ENCODE data around the gene NMNAT3.
"Not testable (repeated sequence)": the region's sequence is repeated elsewhere in the genome, so short reads cannot be mapped to it uniquely, and the experiment has no call there.

The NMNAT3 gene

DNA sequence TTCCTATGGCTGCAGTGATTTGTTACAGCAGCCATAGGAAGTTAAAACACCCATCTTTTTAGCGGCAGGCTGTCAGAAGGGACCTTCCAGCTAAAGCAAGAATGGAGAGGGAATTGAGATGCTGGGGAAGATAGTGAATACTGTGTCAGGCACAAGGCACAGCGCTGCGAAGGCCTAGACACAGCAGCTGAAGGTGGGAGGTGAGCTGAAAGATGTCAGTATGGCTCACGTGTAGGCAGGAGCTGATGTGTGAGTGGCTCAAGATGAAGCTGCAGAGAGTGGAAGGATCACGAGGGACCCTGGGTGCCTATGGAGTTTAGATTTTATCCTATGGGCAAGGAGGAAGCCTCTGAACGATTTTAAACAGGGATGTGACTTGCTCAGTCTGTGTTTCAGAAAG is 44.3 kb downstream of the NMNAT3 start:
- DNase-seq: no peak

DNA sequence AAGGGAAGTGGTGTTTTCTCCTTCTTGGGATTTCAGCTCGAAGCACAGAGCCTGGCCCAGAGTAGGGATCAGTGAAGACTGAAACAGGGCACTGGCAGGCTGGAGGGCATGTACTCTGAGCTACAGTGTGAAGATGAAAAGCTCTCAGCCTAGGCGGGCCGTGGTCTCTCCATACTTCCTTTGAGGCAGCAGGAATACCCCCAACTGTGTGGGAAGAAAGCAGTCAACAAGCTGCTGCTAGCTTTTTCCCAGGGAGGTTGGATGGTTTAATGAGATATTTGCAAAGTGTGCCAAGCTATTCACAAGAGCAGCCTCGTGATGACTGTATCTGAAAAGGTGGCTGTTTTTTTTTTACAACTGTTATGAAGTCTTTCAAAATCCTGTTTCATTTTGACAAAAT is 47.2 kb downstream of the NMNAT3 start:
- no peak for DNase-seq

DNA sequence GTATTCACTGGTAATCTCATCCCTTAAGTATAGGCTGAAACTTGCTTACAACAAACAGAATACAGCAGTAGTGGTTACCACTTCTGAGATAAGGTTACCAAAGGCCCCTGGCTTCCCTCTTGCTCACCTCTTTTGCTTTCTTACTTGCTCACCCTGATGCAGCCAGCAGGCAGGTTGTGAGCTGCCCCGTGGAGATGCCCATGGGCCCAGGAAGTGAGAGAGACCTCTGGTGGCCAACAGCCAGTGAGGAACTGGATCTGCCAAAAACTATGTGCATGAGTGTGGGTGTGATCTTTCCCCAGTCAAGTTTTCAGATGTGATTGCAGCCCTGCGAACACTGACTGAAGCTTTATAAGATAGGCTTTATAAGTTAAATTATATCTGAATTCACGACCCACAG is 48.7 kb downstream of the NMNAT3 start:
- DNase-seq: no peak

DNA sequence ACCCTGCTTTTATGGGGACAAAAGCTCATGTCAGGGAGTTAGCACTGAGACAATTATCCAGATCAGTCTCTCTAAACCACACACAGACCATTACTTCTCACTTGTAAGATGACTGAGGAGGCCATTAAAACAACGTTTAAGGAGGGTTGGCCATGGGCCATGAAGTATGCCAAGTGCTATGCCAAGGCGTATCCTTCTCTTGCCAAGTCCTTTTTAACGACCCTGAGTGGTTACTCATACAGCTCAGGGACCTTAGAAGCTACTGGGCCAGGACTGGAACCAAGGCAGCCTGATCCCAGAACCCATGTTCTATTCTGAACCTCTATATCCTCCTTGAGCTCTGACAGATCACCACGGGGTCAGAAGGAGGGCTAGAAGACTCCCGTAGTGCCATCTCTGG is 50.0 kb downstream of the NMNAT3 start:
- no peak for DNase-seq

DNA sequence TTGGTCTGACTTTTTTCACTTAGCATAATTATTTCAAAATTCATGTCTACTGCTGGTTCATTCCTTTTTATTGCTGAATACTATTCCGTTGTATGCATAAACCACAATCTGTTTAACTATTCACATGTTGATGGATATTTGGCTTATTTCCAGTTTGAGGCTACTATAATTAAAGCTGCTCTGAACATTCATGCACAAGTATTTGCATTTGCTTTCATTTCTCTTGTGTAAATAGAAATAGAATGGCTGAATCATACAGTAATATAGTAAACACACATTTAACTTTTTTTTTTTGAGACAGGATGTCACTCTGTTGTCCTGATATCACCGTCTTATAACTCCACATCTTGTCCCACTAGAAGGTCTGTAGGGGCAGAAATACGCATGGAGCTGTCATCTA is 57.3 kb downstream of the NMNAT3 start:
- DNase-seq: no peak

DNA sequence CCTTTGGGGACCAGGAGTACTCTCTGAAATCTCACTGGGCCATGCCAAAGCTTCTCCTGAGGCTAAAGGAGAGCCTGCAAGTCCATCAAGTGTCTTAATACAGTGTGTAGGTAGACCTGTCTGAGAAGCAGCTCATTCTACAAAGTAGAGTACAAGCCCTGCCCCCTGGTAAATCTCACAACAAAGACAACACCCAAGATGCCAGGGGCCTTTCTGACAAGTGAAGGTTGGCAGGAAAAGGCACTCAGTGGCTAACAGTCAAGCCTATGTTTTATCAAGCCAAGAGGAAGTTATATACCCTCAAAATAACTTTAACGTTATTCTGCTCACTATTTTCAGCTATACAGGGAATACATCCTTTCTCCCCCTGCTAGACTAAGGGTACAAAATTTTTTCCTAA is 58.3 kb downstream of the NMNAT3 start:
- DNase-seq: no peak

DNA sequence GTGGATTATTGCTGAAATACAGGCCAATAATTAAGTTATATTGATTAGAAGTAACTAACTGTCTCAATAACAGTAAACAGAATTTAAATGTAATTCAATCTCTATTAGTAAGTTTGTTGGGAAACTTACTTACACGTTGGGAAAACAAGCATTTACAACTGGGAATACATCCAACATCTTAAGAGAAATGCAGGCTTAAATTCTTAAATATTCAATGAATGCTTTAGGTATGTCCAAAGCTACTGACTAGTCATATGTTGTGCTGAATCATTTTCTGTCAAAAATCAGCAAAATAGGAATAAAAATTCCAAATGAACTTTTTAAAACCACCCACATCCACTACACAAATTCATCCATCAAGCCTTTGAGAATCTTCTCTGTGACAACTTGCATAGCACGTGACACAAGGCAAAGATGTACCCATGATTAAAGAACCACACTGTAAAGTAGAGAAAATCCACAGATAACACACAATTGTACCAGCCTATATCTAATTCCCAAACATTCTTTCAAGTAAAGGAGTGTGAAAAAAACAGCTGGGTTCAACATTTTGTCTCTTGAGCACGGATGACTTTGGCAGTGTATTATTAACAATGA is 60.0 kb downstream of the NMNAT3 start:
- DNase-seq: no peak

DNA sequence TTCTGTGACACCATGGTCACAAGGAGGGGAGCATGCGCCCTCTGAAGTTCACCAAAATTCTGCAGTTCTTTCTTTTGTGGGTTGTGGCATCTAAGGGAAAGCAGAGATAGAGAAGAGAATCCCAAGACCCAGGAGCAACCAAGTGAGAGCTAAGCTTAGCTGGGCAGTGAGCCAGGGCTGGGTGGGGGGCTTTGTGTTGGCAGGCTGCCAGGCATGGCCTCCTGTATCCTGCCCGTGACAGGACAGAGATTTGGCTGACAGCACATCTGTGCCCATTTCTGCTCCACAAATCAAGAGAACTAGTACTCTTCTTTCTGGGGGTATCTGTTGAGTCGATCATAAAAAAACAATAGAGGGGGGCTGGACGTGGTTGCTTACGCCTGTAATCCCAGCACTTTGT is 66.2 kb downstream of the NMNAT3 start:
- no peak for DNase-seq

DNA sequence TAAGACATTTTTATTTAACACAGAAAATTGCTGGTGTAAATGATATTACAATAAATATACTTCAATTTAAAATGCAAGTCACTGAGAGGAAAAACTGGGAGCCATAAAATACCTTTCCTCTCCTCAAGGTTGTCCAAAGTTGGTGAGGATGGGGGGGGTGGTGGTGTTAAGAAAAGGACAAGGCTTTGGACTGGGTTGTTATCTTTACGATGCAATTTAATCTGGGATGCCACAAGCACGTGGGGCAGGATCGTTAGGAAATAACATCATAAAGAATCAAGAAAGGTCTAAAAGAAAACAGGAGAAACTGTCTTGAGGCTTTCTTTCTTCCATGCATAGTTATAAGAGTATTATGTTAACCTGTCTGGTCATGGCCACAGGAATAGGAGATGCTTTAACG is 66.9 kb downstream of the NMNAT3 start:
- no peak for DNase-seq

DNA sequence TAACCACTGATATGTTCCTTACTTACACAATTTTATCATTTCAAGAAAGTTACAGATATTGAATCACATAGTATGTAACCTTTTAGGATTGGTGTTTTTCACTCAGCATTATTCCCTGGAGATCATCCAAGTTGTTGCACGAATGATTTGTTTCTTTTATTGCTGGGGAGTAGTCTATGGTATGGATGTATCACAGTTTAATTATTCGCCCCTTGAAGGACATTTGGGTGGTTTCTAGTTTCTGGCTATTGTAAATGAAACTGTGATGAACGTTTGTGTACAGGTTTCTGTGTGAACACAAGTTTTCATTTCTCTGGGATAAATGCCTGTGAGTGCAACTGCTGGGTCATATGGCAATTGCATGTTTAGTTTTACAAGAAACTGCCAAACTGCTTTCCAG is 68.8 kb downstream of the NMNAT3 start:
- no peak for DNase-seq

DNA sequence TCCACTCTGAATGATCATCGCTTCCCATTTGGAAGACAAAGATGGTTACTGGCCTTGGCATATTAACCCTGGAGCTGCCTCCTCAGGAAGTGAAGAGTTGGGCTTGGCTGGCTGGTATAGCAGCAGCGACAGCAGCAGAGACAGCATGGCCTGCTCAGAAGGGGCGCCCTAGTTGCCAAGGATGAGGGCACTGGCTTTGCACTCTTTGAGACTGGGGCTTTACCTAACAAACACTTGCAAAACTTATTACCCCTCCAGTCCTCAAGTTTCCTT is 69.7 kb downstream of the NMNAT3 start:
- no peak for DNase-seq

DNA sequence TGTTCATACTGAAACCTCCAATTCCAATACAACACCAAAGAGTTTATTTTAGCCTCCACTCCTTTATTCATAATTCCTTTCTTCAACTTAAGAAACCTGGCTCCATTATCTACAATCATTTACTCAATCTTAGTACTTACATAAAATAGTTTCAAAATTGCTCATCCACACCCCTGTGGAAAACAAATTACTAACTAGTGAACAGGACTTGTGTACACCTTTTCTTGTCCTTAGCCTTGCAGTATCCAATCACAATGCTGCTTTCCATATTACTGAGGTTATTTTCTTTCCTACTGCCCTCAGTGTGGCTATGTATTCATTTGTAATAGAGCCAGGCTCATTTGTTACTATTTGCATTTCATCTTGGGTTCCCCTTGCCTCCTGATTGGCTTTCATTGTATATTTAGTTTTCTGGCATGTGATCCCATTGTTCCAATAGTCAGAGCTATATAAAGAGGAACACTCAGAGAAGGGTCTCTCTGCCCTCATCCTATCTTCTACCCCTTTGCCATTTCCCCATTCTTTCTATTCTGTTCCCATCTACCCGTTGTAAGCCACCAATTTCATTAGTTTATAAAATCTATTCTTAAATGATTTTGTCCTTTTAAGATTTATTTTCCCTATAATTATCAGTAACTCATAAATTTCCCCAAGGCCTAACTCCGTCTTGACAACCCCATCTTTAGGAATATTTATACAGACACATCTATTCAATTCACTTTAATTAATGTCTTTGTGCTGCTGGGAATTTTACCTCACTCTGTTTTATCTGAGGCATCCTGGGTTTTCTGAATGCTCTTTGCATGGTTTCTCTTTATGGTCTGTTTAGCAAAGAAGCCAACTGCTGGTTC is 70.3 kb downstream of the NMNAT3 start:
- no peak for DNase-seq

DNA sequence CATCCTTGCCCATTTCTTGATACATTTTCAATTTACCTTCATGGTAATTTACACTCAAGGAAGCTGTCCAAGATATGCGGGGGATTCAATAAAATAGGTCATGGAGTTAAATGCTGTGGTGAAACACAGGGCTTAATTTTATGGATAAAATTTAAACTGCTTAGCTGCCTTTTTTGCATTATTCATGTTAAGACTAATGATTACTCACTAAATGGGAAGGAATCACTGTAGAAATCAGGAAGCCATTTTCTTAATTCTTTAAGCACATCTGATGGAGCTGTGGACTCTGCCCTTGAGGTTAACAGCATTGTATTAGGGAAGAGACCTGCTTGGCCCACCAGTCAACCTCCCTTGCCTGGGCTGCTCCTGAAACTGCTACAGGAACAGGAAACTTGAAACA is 75.8 kb downstream of the NMNAT3 start:
- no peak for DNase-seq

DNA sequence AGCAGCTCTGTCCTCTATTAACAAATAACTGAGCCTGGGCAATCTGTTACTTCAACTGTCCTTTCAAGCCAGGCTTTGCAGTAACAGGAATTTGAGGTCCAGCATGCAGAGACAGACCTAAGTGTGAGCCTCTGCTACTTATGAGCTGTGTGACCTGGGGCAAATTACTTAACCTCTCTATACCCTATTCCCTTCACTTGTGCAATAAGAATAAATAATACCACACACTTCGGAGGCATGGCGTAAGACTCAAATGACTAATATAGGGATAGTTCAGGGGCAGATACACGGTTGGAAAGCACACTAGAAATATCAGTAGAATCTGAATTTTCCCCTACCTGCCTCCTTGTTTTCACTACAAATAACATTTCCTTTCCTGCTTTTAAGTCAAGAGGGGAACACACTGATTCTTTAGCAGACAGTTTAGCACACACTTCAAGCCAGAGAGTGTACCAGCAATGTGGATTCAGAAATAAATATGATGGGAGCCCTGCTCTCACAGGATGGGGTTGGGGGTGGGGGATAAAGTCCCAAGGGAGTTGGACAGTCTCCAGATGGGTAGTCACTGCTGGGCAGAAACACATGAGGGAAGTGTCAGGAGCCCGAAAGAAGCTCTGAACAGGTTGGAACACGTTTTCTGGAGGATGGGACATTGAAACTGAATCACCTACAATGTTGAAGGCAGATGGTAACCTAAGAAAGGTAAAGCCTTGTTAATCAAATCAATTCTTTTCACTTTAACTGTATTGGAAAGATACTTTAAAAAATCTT is 76.4 kb downstream of the NMNAT3 start:
- no peak for DNase-seq

DNA sequence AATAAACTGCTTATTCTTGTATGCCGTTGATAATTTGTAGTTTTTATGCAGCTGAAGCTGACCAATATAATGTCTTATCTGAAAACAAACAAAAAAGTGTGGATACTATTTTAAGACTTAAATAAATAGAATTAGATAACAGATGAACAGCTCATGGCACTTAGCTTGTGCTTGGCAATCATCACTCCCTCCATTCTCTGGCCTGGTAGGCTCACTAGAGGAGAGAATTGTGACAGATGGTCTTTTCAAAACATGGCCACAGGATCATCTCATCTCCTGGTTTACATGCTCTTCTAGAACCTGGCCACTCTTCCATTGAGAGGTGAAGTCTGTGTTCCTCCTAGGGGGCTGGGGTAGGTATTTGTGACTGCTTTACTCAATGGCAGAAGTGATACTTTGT is 79.8 kb downstream of the NMNAT3 start:
- no peak for DNase-seq

DNA sequence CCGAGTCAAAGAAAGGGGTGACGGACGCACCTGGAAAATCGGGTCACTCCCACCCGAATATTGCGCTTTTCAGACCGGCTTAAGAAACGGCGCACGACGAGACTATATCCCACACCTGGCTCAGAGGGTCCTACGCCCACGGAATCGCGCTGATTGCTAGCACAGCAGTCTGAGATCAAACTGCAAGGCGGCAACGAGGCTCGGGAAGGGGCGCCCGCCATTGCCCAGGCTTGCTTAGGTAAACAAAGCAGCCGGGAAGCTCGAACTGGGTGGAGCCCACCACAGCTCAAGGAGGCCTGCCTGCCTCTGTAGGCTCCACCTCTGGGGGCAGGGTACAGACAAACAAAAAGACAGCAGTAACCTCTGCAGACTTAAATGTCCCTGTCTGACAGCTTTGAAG is 86.6 kb downstream of the NMNAT3 start:
- DNase-seq: not testable (repeated sequence)

DNA sequence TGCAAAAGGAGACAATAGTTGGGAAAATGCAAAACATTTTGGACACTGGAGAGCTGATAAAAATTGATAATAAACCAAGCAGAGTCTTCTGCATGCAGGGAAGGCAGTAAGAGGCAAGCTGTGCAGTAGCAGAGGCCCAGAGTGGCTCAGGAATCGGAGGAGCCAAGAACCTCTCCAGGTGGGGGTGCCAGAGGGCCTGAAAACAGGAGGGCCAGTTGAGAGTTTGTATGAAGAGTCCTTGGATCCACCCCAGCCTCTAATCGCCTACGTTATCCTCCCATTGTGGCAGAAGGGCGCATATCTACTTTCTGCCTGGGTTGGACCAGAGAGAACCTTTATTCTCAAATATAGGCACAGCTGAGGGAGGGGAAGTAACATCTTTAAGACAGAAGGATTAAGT is 89.3 kb downstream of the NMNAT3 start:
- DNase-seq: no peak

DNA sequence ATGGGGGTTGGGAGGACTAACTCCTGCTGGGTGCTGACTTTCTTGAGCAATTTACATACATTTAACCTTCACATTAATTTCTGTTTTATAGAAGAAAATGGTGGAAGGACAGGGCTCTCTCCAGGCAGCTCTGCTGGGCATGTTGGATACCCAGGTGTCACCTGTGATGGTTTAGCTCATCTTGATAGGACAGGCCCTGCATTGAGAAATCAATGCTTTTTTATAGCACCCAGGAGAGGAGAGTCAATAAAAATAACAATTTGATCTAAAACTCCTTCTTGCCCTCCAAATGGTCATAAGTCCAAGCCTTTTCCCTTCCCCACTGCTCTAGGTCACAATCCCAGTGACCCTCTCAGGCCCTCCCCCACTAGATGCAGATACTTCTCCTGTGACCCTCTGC is 90.0 kb downstream of the NMNAT3 start:
- no peak for DNase-seq

DNA sequence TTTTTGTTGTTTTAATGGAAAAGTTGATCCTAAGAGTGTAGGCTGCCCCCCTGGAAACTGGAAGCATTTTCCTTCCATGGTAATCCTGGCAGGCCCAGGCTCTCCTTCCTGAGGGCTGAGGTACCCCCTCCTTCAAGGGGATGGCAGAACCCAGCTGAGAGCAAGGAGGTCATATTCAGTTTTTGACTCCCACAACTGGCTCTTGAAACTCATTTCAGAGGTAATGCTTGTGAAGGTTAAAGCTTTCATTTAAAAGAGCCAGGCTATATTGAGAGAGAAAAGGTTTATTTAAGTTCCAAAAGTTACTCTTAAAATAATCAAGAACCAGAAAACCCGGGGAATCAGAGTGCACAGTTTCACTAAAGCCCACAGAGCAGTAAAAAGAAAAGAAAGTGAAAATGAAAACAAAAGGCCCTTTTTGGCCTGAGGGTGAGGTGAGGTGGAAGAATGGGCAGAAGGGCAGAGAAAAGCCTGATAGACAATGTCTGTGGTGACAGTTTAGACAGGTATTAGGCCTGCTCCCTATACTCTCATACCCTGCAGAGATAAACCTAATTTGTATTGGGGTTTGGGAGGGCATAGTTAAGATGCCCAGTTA is 91.3 kb downstream of the NMNAT3 start:
- DNase-seq: no peak

DNA sequence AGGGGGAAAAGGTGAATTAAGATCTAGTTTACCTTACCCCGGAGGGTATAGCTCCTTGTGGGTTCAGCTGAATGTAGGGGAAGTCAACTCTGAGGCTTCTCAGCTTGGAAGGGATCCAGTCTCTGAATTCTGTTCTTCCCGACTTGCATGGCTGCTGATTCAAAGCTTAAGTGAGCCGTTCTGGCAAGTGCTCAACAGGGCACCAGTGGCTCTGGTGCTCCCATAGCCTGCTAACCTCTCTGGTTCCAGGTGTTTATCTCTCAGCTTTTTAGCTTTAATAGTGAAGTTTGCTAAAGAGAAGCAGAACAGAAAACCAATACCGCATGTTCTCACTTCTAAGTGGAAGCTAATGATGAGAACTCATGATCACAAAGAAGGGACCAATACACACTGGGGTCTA is 92.0 kb downstream of the NMNAT3 start:
- no peak for DNase-seq

DNA sequence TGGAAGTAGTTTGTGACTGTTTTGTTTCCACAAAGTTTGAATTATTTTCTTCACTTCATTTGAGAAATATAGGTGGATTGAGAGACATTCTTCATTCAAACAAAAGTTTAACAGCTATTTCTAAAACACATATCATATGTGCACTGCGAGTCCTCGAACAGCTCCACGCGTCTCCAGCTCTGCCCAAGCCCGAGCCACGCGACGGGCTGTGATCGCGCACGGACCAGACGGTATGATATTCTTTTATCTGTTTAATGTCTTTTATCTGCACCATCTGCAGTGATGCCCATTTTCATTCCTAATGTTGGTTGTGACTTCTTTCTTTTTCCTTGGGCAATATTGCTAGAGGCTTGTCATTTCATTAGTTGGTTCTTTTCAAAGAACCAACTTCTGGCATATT is 94.1 kb downstream of the NMNAT3 start:
- DNase-seq: not testable (repeated sequence)

DNA sequence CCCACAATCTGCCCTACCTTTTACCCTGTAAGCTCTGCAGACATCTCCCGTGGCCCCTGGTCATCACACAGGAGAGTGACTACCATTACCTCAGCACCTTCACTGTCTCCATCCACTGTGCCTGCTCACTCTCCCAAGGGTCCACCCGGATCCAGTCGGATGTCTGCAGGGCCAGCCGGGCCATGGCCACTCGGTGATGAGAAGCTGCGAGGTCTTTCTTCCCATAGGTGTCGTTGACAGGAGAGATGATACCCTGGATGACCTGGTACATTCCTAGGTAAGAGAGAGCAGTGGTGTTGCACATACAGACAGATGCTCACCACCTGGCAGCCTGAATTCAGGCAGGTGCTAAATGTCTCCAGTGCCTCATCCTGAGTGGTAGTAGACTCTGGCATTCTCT is 99.0 kb downstream of the NMNAT3 start:
- no peak for DNase-seq

DNA sequence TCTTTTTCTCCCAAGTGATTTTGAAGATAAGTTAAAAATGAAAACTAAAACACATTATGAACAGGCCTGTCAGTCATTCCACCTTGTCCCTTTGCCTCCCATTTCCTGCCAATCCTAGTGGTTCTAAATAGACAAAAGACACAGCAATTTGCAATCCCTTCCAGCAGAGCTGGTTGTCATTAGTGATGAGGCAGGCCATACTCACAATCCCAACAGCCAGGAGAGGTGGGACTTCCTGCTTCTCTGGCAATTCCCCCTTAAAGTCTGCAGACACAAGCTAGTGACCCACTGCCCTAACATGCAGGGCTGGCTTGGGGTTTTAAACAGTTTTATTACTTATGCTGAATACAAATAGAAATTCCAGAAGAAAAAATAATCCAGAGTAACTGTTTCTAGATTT is 99.9 kb downstream of the NMNAT3 start:
- DNase-seq: no peak

DNA sequence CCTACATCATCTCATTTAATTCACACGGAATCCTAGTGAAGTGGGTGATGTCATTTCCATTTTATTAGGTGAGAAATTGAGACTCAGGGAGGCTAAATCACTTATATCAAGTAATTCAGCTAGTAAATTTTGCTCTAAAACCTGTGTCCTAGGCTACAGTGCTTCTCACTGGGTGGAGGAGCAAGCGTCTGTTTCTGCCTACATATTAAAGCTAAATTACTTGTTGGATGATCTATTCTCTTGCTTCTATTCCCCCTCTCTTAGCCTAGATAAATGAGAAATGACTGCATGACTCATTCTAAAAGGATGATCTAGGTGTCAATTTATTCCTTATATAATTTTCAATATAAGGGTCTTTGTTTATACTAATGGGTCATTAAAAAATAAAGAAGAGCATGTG is 100.4 kb downstream of the NMNAT3 start:
- DNase-seq: no peak

All from activated CD8-positive, alpha-beta memory T cell treated with anti-CD3 and anti-CD28 coated beads, Interleukin-2, amount 50 U/mL, for 4 hours (primary cell).